Bronchial epithelial cell (primary cell): ENCODE data around the gene WNT6. TPM values are rescaled to one million over a fixed set of nuclear protein-coding genes. Genes with fewer than 3 reads are reported as not detected.

Experiments
- DNase-seq: peaks from one replicate; pipeline ENCODE4 v3.0.0-alpha.2; 2010; ENCODE audit warnings: low read depth
- FAIRE-seq: peaks from 2 replicates; lab custom pipeline; 2011; peaks lifted over from hg19 to GRCh38; lab: Jason Lieb, UNC
- H3K27me3 ChIP-seq: 2 replicates; pipeline ENCODE4 v1.5.1; 2011; ENCODE audit warnings: low read length; ENCODE audit not compliant: control insufficient read depth, insufficient read depth
- H3K36me3 ChIP-seq: 2 replicates; pipeline ENCODE4 v1.5.1; 2011; ENCODE audit warnings: low read length; ENCODE audit not compliant: control insufficient read depth, insufficient read depth
- H3K4me3 ChIP-seq: 2 replicates; pipeline ENCODE4 v1.5.1; 2011; ENCODE audit warnings: mild to moderate bottlenecking, low read depth, low read length, control low read depth
- CTCF ChIP-seq: IDR thresholded peaks from 2 replicates; pipeline ENCODE4 v1.5.1; 2011; ENCODE audit warnings: mild to moderate bottlenecking, moderate library complexity, low read length, control low read depth, inconsistent platforms; ENCODE audit not compliant: insufficient read depth, severe bottlenecking
- total RNA-seq: library from RNA; depleted of rRNA; stranded (reverse); fragments of >200 nt; gene quantifications from 2 replicates; pipeline ENCODE4 v1.2.1, GENCODE V29; 2014

Gene WNT6
- total RNA-seq, 1 donor from 2014 or later: not detected

- no peak overlapping the region for H3K4me3 ChIP-seq
- no peak for DNase-seq
- no peak for FAIRE-seq
- no peaks in the 10 kb centered on the region for H3K36me3 ChIP-seq
- TF ChIP-seq CTCF: no peak
- peaks cover 2% of the 10 kb centered on the region for H3K27me3 ChIP-seq
Observed at GRCh38 chr2:218899147-218899546, 39.5 kb downstream of the WNT6 start.

- no peak for DNase-seq
Observed at GRCh38 chr2:218902427-218902826, 42.8 kb downstream of the WNT6 start.

GRCh38 chr2:218904176-218904575, 44.6 kb downstream of the WNT6 start:
- no peak for TF ChIP-seq CTCF

More at GRCh38 chr2:218902427-218902826, 42.8 kb downstream of the WNT6 start:
- FAIRE-seq: no peak
- no peak for TF ChIP-seq CTCF
- H3K4me3 ChIP-seq: no peak overlapping the region
- peaks cover 2% of the 10 kb centered on the region for H3K27me3 ChIP-seq
- no peaks in the 10 kb centered on the region for H3K36me3 ChIP-seq

GRCh38 chr2:218908721-218909619, 49.4 kb downstream of the WNT6 start:
- FAIRE-seq (no peak), DNase-seq (peak; percentile 85)
- peak overlapping the region; percentile 49 for H3K4me3 ChIP-seq
- no peaks in the 10 kb centered on the region for H3K27me3 ChIP-seq
- no peak for TF ChIP-seq CTCF
- no peaks in the 10 kb centered on the region for H3K36me3 ChIP-seq

More at GRCh38 chr2:218904176-218904575, 44.6 kb downstream of the WNT6 start:
- FAIRE-seq (no peak), DNase-seq (no peak)
- H3K4me3 ChIP-seq: no peak overlapping the region
- peaks cover 2% of the 10 kb centered on the region for H3K27me3 ChIP-seq
- no peaks in the 10 kb centered on the region for H3K36me3 ChIP-seq

GRCh38 chr2:218910741-218911140, 51.1 kb downstream of the WNT6 start:
- no peak for TF ChIP-seq CTCF
- FAIRE-seq (no peak), DNase-seq (no peak)
- Histone ChIP-seq H3K36me3 (no peaks in the 10 kb centered on the region), H3K27me3 (no peaks in the 10 kb centered on the region), H3K4me3 (no peak overlapping the region)
